ENCODE results near the gene CYP26B1. TPM values are rescaled to one million over a fixed set of nuclear protein-coding genes. Genes with fewer than 3 reads are reported as not detected.

The CYP26B1 gene
- total and polyA plus RNA-seq, 8 donors, result 3.1 to 7.6 (median 4.9) TPM

GRCh38 chr2:72109291-72109690, 38.4 kb downstream of the CYP26B1 start:
- Histone ChIP-seq H3K27ac (no peak overlapping the region), H3K4me1 (no peaks in the 10 kb centered on the region), H3K36me3 (no peaks in the 10 kb centered on the region), H3K4me3 (no peak overlapping the region), H3K9me3 (no peaks in the 10 kb centered on the region), H3K27me3 (peaks cover 0 to 7% of the 10 kb centered on the region in 2 donors)
- no peak for TF ChIP-seq CTCF (IDR thresholded peaks at IDR 0.05)
- DNase-seq (no peak), ATAC-seq (no peak)
- intact Hi-C loops (cut with DNase I), result no loop called here

GRCh38 chr2:72108121-72108520, 39.5 kb downstream of the CYP26B1 start:
- ATAC-seq, result no peak
- no peak overlapping the region for H3K4me3 ChIP-seq
- no peak for DNase-seq
- no peaks in the 10 kb centered on the region for H3K9me3 ChIP-seq
- H3K27ac ChIP-seq, result no peak overlapping the region
- H3K4me1 ChIP-seq, result no peaks in the 10 kb centered on the region
- TF ChIP-seq CTCF (IDR thresholded peaks at IDR 0.05), result no peak
- peaks cover 0 to 7% of the 10 kb centered on the region in 2 donors for H3K27me3 ChIP-seq
- H3K36me3 ChIP-seq, result no peaks in the 10 kb centered on the region
- intact Hi-C loops (cut with DNase I), result no loop called here

- TF ChIP-seq CTCF (IDR thresholded peaks at IDR 0.05), result no peak
- Histone ChIP-seq H3K36me3 (no peaks in the 10 kb centered on the region), H3K4me3 (no peak overlapping the region), H3K27me3 (peaks cover 0 to 7% of the 10 kb centered on the region in 2 donors), H3K9me3 (no peaks in the 10 kb centered on the region), H3K4me1 (no peaks in the 10 kb centered on the region), H3K27ac (no peak overlapping the region)
- ATAC-seq, result no peak
- intact Hi-C loops (cut with DNase I), result no loop called here
- DNase-seq, result no peak
Observed at GRCh38 chr2:72106978-72107377, 40.7 kb downstream of the CYP26B1 start.

GRCh38 chr2:72104821-72105588, 42.7 kb downstream of the CYP26B1 start:
- no peaks in the 10 kb centered on the region for H3K4me1 ChIP-seq
- DNase-seq, result peak in 1 of 4 donors; percentile 60
- H3K36me3 ChIP-seq, result no peaks in the 10 kb centered on the region
- intact Hi-C loops (cut with DNase I), result no loop called here
- ATAC-seq, result no peak
- H3K27me3 ChIP-seq, result peaks cover 0 to 7% of the 10 kb centered on the region in 2 donors
- H3K4me3 ChIP-seq, result no peak overlapping the region
- no peaks in the 10 kb centered on the region for H3K9me3 ChIP-seq
- H3K27ac ChIP-seq, result no peak overlapping the region
- TF ChIP-seq CTCF (IDR thresholded peaks at IDR 0.05), result no peak

- ATAC-seq, result no peak
- Histone ChIP-seq H3K27me3 (peaks cover 0 to 7% of the 10 kb centered on the region in 2 donors), H3K4me3 (no peak overlapping the region), H3K4me1 (no peaks in the 10 kb centered on the region), H3K36me3 (no peaks in the 10 kb centered on the region), H3K9me3 (no peaks in the 10 kb centered on the region), H3K27ac (no peak overlapping the region)
- intact Hi-C loops (cut with DNase I), result no loop called here
- TF ChIP-seq CTCF (IDR thresholded peaks at IDR 0.05), result no peak
- DNase-seq, result peak in 1 of 4 donors; percentile 37
Observed at GRCh38 chr2:72103690-72104089, 44.0 kb downstream of the CYP26B1 start.
